22Rv1 (cell line): ENCODE results near the gene ATP6V1A.

ENCODE experiments used
- ZFX ChIP-seq: fragments of 450-650 bp; IDR thresholded peaks from 2 replicates; pipeline ENCODE4 v1.6.1; 2017; ENCODE audit warnings: antibody characterized with exemption, borderline replicate concordance
- TF ChIP-seq, protein P1 (sequence below): fragments of 450-650 bp; IDR thresholded peaks from 2 replicates; pipeline ENCODE4 v1.5.1; 2017; ENCODE audit warnings: mild to moderate bottlenecking

DNA sequence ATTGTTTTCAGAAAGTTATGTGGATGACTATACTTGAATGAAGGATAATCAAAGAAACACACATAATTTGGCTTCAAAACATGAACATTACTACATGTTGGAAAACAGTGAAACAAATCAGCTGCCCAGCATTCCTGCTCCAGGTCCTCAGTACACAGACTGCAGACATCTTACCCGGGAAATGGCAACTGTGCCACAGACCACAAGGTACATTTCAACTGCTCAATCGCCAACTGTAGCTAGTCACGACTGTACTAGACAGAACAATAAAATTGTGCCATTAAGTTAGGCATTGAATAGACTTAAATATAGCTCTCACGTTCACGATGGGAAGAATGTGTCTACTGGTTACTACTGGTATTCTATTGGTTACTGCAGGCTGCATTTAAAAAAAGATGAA, 5.7 kb upstream of the ATP6V1A start:
- TF ChIP-seq, protein P1, sequence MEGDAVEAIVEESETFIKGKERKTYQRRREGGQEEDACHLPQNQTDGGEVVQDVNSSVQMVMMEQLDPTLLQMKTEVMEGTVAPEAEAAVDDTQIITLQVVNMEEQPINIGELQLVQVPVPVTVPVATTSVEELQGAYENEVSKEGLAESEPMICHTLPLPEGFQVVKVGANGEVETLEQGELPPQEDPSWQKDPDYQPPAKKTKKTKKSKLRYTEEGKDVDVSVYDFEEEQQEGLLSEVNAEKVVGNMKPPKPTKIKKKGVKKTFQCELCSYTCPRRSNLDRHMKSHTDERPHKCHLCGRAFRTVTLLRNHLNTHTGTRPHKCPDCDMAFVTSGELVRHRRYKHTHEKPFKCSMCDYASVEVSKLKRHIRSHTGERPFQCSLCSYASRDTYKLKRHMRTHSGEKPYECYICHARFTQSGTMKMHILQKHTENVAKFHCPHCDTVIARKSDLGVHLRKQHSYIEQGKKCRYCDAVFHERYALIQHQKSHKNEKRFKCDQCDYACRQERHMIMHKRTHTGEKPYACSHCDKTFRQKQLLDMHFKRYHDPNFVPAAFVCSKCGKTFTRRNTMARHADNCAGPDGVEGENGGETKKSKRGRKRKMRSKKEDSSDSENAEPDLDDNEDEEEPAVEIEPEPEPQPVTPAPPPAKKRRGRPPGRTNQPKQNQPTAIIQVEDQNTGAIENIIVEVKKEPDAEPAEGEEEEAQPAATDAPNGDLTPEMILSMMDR: no peak
- no peak for TF ChIP-seq ZFX
